BE2C (cell line): ENCODE results near the gene HGD.
"Not testable (repeated sequence)": the region's sequence is repeated elsewhere in the genome, so short reads cannot be mapped to it uniquely, and the experiment has no call there.

ENCODE experiments used
- DNase-seq: peaks from one replicate; pipeline ENCODE4 v3.0.0-alpha.2; 2020
- H3K27me3 ChIP-seq: fragments of 250-450 bp; sonication (Bioruptor Pico); 2 replicates; pipeline ENCODE4 v1.5.1; 2020; ENCODE audit warnings: mild to moderate bottlenecking
- H3K36me3 ChIP-seq: fragments of 250-450 bp; sonication (Bioruptor Pico); 2 replicates; pipeline ENCODE4 v1.5.1; 2020; ENCODE audit warnings: mild to moderate bottlenecking
- H3K4me1 ChIP-seq: fragments of 250-450 bp; sonication (Bioruptor Pico); 2 replicates; pipeline ENCODE4 v1.5.1; 2020
- H3K4me3 ChIP-seq: 2 replicates; pipeline ENCODE4 v1.5.1; 2011; ENCODE audit warnings: low read depth, low read length
- H3K9me3 ChIP-seq: fragments of 250-450 bp; sonication (Bioruptor Pico); 2 replicates; pipeline ENCODE4 v1.5.1; 2020
- CTCF ChIP-seq: IDR thresholded peaks from 2 replicates; pipeline ENCODE4 v1.5.1; 2012; ENCODE audit warnings: mild to moderate bottlenecking, low read depth, low read length

Gene HGD

DNA sequence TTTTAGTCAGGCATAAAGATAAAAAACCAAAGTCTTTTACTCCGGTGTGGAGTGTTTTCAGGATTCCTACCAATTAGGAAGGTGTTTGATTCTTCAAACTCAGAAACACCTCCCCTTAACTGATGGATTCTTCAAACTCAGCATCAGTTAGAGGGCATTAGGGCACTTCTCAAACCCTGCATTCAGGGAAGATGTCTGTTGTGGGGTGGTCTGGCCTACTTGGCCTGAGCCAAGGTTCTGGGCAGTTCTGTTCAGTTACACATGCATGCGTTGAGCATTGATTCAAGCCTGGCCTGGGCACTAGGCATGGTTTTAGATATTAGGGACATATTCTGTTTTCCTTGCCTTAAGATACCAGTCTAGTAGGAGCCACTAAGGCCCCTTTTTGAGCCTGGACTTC lies 1.0 kb downstream of the HGD start:
- Histone ChIP-seq H3K27me3 (no peaks in the 10 kb centered on the region), H3K9me3 (no peaks in the 10 kb centered on the region), H3K36me3 (no peaks in the 10 kb centered on the region), H3K4me3 (no peak overlapping the region), H3K4me1 (peaks cover 16% of the 10 kb centered on the region)
- no peak for TF ChIP-seq CTCF
- no peak for DNase-seq

DNA sequence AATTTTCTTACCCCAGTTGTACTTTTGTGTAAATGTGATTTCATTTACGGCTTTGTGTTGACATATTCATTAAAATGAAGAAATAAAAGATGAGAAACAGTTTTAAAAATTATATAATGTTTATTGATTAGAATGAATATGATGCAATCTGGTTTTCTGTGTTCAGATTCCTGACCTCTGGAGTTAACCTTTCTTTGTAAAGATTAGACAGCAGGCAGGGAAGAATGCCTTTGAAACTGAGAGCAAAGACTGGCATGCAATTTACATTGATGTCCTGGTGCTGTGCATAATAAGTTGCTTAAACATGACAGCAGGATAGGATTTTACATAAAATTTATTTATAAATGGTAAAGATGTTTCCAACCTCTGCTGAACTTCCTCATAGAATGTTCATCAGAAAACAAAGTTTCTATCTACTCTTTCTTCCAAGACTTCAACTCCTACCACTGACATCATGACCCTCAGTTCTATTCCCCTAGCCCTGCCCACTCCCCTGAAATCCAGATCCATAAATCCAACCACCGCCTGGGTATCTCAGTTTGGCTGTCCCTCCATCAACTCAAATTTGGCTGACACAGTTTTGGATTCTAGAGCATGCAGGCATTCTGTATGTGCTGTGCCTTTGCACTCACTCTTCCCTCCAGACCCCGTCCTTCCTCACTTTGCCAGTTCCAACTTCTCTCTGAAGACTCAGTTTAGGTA lies 1.7 kb downstream of the HGD start:
- no peak for DNase-seq
- Histone ChIP-seq H3K4me3 (no peak overlapping the region), H3K27me3 (no peaks in the 10 kb centered on the region), H3K4me1 (peaks cover 16% of the 10 kb centered on the region), H3K9me3 (no peaks in the 10 kb centered on the region), H3K36me3 (no peaks in the 10 kb centered on the region)
- no peak for TF ChIP-seq CTCF

DNA sequence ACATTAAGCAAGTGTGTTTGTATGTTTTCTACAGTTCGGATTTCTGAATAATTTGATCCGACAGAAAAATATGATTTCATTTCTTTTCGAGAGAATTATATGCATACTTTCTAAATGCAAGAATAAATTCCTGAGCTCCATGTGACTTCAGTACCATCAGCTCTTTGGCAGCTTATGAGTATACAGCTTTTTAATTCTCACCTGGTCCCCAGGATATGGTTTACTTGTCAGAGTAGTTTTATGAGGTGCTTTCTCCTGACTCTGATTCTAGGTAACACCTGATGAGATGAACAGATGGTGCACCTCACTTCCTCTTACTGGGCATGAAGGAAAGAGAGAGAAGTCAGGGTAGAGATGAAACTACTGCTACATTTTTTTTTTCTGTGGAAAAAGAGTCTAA lies 3.1 kb downstream of the HGD start:
- no peak overlapping the region for H3K4me3 ChIP-seq
- TF ChIP-seq CTCF, result no peak
- H3K4me1 ChIP-seq, result peaks cover 16% of the 10 kb centered on the region
- no peaks in the 10 kb centered on the region for H3K9me3 ChIP-seq
- no peak for DNase-seq
- no peaks in the 10 kb centered on the region for H3K27me3 ChIP-seq
- H3K36me3 ChIP-seq, result no peaks in the 10 kb centered on the region

GRCh38 chr3:120678331-120678947 lies 3.6 kb downstream of the HGD start:
- peak; percentile 11 for DNase-seq
- no peaks in the 10 kb centered on the region for H3K27me3 ChIP-seq
- H3K36me3 ChIP-seq, result no peaks in the 10 kb centered on the region
- no peak for TF ChIP-seq CTCF
- no peaks in the 10 kb centered on the region for H3K9me3 ChIP-seq
- no peak overlapping the region for H3K4me3 ChIP-seq
- peaks cover 16% of the 10 kb centered on the region for H3K4me1 ChIP-seq

DNA sequence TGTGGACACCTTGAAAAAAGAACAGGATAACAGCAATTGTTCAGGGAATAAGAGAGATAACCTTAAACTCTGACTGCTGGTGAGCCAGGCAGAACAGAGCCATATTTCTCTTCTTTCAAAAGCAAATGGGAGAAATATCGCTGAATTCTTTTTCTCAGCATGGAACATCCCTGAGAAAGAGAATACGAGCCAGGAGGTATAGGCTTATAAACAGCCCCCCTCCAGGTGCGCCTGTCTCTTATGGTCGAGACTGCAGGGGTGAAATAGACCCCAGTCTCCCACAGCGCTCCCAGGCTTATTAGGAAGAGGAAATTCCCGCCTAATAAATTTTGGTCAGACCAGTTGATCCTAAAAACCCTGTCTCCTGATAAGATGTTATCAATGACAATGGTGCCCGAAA lies 4.8 kb downstream of the HGD start:
- H3K36me3 ChIP-seq, DNase-seq, H3K9me3 ChIP-seq, H3K4me3 ChIP-seq, H3K27me3 ChIP-seq: not testable (repeated sequence)
- H3K4me1 ChIP-seq, result peaks cover 12% of the 10 kb centered on the region

DNA sequence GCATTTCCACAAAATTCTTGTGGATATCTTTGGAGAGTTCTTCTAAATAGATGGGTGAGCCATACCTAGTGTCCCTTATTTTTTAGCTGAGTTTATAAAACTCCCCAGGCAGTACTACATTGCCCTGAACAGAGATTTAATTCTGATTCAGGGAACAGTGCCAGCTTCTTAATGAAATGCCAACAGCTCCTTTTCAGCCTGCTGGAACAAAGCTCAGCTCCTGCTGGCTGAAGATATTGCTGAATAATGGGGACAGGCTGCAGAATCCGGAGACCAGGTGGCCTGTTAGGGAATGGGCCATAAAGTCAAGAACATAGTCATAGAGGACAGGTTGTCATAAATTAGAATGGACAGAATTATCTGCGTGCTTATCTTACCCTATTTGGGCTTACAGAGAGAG lies 8.9 kb downstream of the HGD start:
- H3K9me3 ChIP-seq, result no peaks in the 10 kb centered on the region
- no peaks in the 10 kb centered on the region for H3K27me3 ChIP-seq
- DNase-seq, result no peak
- H3K36me3 ChIP-seq, result no peaks in the 10 kb centered on the region
- peaks cover 5% of the 10 kb centered on the region for H3K4me1 ChIP-seq
- TF ChIP-seq CTCF, result no peak
- no peak overlapping the region for H3K4me3 ChIP-seq
